Sigmoid colon (tissue), 7 donors: Measurements from ENCODE around the gene SNAI3. TPM values are rescaled to one million over a fixed set of nuclear protein-coding genes. Genes with fewer than 3 reads are reported as not detected.

Experiments
- DNase-seq: peaks from one replicate; pipeline ENCODE4 v3.0.0-alpha.2; 2019
- H3K27ac ChIP-seq, 4 donors: fragments of 200-600 bp; sonication (generic); one replicate each; pipeline ENCODE4 v1.5.1; 2016 to 2019; ENCODE audit warnings: mild to moderate bottlenecking in 1 of 4
- H3K27me3 ChIP-seq, 3 donors: fragments of 200-600 bp; sonication (generic); one replicate each; pipeline ENCODE4 v1.5.1; 2019; ENCODE audit warnings: mild to moderate bottlenecking in 1 of 3
- H3K36me3 ChIP-seq, 4 donors: fragments of 200-600 bp; sonication (generic); one replicate each; pipeline ENCODE4 v1.5.1; 2016 to 2019
- H3K4me1 ChIP-seq, 4 donors: fragments of 200-600 bp; sonication (generic); one replicate each; pipeline ENCODE4 v1.5.1; 2017 to 2019
- H3K4me3 ChIP-seq, 4 donors: fragments of 200-600 bp; sonication (generic); one replicate each; pipeline ENCODE4 v1.5.1; 2017 to 2019; ENCODE audit warnings: mild to moderate bottlenecking in 2 of 4, moderate library complexity in 1 of 4
- H3K9me3 ChIP-seq, 4 donors: fragments of 200-600 bp in 3 of 4; sonication (generic) in 3 of 4; one replicate each; pipeline versions ENCODE4 v1.5.1 to v1.6.1; 2013 to 2019
- EP300 ChIP-seq, 4 donors: sonication (generic); formaldehyde crosslinking; IDR thresholded peaks; one replicate each; pipeline ENCODE4 v1.6.1; 2017; ENCODE audit warnings: antibody characterized with exemption in 4 of 4
- POLR2A ChIP-seq, 2 donors: fragments of 450-650 bp; IDR thresholded peaks; one replicate each; pipeline ENCODE4 v1.6.1; 2016; ENCODE audit warnings: antibody characterized with exemption in 2 of 2, mild to moderate bottlenecking in 2 of 2, moderate library complexity in 2 of 2
- POLR2AphosphoS5 ChIP-seq, 4 donors: sonication (generic); formaldehyde crosslinking; IDR thresholded peaks; one replicate each; pipeline ENCODE4 v1.6.1; 2017; ENCODE audit warnings: antibody characterized with exemption in 4 of 4
- WGBS, 2 donors: extraction: QIAGEN DNeasy Blood & Tissue Kit; methylation state at CpG; one replicate each; pipeline ENCODE4 v1.1.7; 2013; 5-methylcytosine and 5-hydroxymethylcytosine counted together
- intact Hi-C: fragments of 100-400 bp; cut with DNase I; formaldehyde crosslinking; loops from one replicate; pipeline ENCODE4 v1.15.1; 2023
- polyA plus RNA-seq, 3 donors: library from polyadenylated mRNA; stranded (reverse); fragments of 200-250 nt; gene quantifications; one replicate each; pipeline ENCODE4 v1.2.3, GENCODE V29; 2013
- total RNA-seq, 4 donors: library from RNA; depleted of rRNA; stranded (reverse); fragments of >200 nt; gene quantifications; one replicate each; pipeline ENCODE4 v1.1.0, GENCODE V29; 2016
- TF ChIP-seq, protein P1 (sequence below), 4 experiments: fragments of 450-650 bp in 3 of 4; fragments of 200-600 bp in 1 of 4; IDR thresholded peaks; one replicate each; pipeline ENCODE4 v1.5.1; 2016 to 2019; ENCODE audit warnings: antibody characterized with exemption in 4 of 4, mild to moderate bottlenecking in 3 of 4, moderate library complexity in 2 of 4
- donor health status: healthy with polysubstance abuse.
- donor health status: Bipolar disorder and iron deficiency.
- donor health status: healthy.

SNAI3 gene
- total and polyA plus RNA-seq, 7 donors: 0.46 to 3.0 (median 0.71) TPM; not detected in 2

DNA sequence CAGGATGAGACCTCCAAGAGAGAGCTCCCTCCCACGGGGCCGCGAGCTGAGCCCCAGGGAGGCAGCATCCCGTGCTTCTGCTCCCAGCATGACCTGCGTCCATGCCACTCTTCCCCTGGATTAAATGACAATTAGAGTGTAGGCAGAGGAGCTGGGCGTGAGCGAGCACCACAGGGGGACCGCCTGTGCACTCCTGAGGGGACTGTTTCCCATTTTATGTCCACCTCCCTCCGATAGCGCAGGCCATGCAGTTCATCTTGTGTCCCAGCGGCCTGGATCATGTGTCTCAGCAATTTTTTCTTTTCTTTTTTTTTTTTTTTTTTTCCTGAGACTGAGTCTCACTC lies 53.7 kb downstream of the SNAI3 start:
- 95 to 96% methylated on average over 11 of the region's 11 CpGs for WGBS, 2 donors
- Histone ChIP-seq H3K36me3 (peaks cover 22 to 55% (median 44%) of the 10 kb centered on the region in 4 donors), H3K4me3 (no peak overlapping the region), H3K9me3 (no peaks in the 10 kb centered on the region), H3K27me3 (peaks cover 4 to 42% (median 35%) of the 10 kb centered on the region in 3 donors), H3K27ac (no peak overlapping the region), H3K4me1 (peaks cover 0 to 18% (median 15%) of the 10 kb centered on the region in 4 donors)
- no peak for DNase-seq
- intact Hi-C loops: no loop called here
- TF ChIP-seq POLR2A (IDR thresholded peaks at IDR 0.05): no peak
- no peak for TF ChIP-seq EP300 (IDR thresholded peaks at IDR 0.05)
- TF ChIP-seq POLR2AphosphoS5 (IDR thresholded peaks at IDR 0.05): no peak
- TF ChIP-seq, protein P1, sequence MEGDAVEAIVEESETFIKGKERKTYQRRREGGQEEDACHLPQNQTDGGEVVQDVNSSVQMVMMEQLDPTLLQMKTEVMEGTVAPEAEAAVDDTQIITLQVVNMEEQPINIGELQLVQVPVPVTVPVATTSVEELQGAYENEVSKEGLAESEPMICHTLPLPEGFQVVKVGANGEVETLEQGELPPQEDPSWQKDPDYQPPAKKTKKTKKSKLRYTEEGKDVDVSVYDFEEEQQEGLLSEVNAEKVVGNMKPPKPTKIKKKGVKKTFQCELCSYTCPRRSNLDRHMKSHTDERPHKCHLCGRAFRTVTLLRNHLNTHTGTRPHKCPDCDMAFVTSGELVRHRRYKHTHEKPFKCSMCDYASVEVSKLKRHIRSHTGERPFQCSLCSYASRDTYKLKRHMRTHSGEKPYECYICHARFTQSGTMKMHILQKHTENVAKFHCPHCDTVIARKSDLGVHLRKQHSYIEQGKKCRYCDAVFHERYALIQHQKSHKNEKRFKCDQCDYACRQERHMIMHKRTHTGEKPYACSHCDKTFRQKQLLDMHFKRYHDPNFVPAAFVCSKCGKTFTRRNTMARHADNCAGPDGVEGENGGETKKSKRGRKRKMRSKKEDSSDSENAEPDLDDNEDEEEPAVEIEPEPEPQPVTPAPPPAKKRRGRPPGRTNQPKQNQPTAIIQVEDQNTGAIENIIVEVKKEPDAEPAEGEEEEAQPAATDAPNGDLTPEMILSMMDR (IDR thresholded peaks at IDR 0.05): no peak

DNA sequence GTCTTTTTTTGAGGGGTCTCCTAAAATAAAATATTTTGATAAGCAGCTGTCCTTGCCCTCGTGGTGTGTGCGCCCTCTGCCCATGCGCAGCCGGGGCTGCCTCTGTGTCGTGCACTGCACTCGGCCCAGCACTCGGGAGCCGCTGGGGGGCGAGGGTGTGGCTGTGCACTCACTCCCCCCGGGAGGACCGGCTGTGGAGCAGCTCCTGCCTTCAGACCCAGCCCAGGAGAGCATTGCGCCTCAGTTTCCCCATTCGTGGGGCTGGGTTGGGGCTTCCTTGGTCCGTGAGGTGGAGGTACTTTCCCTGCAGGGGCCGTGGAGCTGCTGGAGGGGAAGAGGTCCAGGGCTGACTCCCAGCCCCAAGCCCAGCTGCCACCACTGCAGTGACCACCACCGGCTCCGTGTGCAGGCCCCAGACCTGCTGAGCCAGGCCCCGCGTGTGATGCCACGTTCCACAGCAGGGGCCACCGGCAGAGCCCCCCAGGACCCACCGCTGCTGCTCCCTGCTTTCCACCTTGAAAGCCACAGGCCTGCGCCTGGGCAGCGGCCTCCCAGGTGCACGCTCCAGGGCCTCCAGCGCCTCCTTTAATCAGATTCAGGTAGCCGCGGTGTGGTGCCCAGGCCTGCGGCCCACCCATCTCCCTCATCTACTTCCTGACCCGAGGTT lies 54.3 kb downstream of the SNAI3 start:
- Histone ChIP-seq H3K27me3 (peaks cover 4 to 39% (median 34%) of the 10 kb centered on the region in 3 donors), H3K36me3 (peaks cover 27 to 60% (median 48%) of the 10 kb centered on the region in 4 donors), H3K4me1 (peaks cover 0 to 18% (median 15%) of the 10 kb centered on the region in 4 donors), H3K4me3 (no peak overlapping the region), H3K27ac (no peak overlapping the region), H3K9me3 (no peaks in the 10 kb centered on the region)
- TF ChIP-seq, protein P1 (IDR thresholded peaks at IDR 0.05): no peak
- WGBS, 2 donors: 92 to 94% methylated on average over 30 of the region's 30 CpGs
- intact Hi-C loops: no loop called here
- no peak for DNase-seq

DNA sequence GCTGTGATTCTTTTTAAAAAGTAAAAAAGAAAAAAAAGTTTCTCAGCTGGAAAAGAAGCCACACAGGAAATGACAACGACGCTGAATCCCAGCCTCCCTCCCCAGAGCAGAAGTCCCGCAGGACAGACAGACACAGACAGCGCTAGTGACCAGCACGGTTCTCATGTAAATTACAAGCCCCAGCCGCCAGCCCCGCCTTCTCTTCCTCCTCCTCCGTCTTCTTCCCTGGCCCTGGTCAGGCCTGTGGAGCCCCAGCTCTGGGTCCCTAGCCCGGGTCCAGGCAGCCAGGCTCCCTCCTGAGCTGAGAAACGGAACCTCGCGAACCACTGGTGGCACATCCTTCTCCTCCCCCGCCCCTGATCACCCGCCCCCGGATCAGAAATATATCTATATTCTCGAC lies 54.9 kb downstream of the SNAI3 start:
- Histone ChIP-seq H3K4me1 (peaks cover 0 to 18% (median 15%) of the 10 kb centered on the region in 4 donors), H3K27me3 (peaks cover under 1 to 32% (median 28%) of the 10 kb centered on the region in 3 donors), H3K4me3 (no peak overlapping the region), H3K27ac (no peak overlapping the region), H3K9me3 (no peaks in the 10 kb centered on the region), H3K36me3 (peaks cover 28 to 67% (median 53%) of the 10 kb centered on the region in 4 donors)
- TF ChIP-seq EP300 (IDR thresholded peaks at IDR 0.05) (no peak), POLR2AphosphoS5 (IDR thresholded peaks at IDR 0.05) (no peak), POLR2A (IDR thresholded peaks at IDR 0.05) (no peak)
- TF ChIP-seq, protein P1 (IDR thresholded peaks at IDR 0.05): no peak
- no peak for DNase-seq
- 82 to 84% methylated on average over 16 of the region's 16 CpGs for WGBS, 2 donors
- intact Hi-C loops: no loop called here

DNA sequence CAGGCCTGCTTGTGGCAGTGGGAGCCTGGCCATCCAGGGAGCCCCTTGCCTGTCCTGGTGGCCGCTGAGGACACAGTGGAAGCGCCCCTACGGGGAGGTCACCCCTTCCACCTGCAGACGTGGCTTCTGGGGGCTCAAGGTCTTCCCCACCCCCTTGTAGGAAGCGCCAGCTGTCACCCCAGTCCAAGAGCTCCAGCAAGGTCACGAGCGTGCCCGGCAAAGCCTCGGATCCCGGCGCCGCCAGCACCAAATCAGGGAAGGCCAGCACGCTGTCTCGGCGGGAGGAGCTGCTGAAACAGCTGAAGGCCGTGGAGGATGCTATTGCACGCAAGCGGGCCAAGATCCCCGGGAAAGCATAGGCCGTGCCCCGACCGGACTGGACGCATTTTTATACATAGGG lies 55.4 kb downstream of the SNAI3 start:
- peaks cover 0 to 18% (median 15%) of the 10 kb centered on the region in 4 donors for H3K4me1 ChIP-seq
- peaks cover 0 to 28% (median 24%) of the 10 kb centered on the region in 3 donors for H3K27me3 ChIP-seq
- intact Hi-C loops: no loop called here
- DNase-seq: no peak
- no peak overlapping the region for H3K4me3 ChIP-seq
- peaks cover 28 to 71% (median 53%) of the 10 kb centered on the region in 4 donors for H3K36me3 ChIP-seq
- no peak for TF ChIP-seq POLR2AphosphoS5 (IDR thresholded peaks at IDR 0.05)
- no peak for TF ChIP-seq EP300 (IDR thresholded peaks at IDR 0.05)
- TF ChIP-seq, protein P1 (IDR thresholded peaks at IDR 0.05): no peak
- TF ChIP-seq POLR2A (IDR thresholded peaks at IDR 0.05): no peak
- 95% methylated on average over 23 of the region's 23 CpGs for WGBS, 2 donors
- no peaks in the 10 kb centered on the region for H3K9me3 ChIP-seq
- no peak overlapping the region for H3K27ac ChIP-seq
